ENCODE data around the gene CRB3.

- TF ChIP-seq CTCF (IDR thresholded peaks at IDR 0.05) (no peak), RELA (CRISPR knock-in tag; IDR thresholded peaks at IDR 0.05; ENCODE audit: borderline replicate concordance) (no peak), TCF7 (CRISPR knock-in tag; IDR thresholded peaks at IDR 0.05; ENCODE audit: low read depth) (no peak), ZNF396 (CRISPR knock-in tag; IDR thresholded peaks at IDR 0.05; ENCODE audit: borderline replicate concordance) (no peak), ZBTB43 (CRISPR knock-in tag; IDR thresholded peaks at IDR 0.05) (no peak), CBFB (CRISPR knock-in tag; IDR thresholded peaks at IDR 0.05; ENCODE audit: low read depth) (no peak), SMAD4 (CRISPR knock-in tag; IDR thresholded peaks at IDR 0.05) (no peak), ELF4 (CRISPR knock-in tag; IDR thresholded peaks at IDR 0.05; ENCODE audit: low read depth) (no peak), USF2 (CRISPR knock-in tag; IDR thresholded peaks at IDR 0.05) (no peak), NR2C2 (CRISPR knock-in tag; IDR thresholded peaks at IDR 0.05) (no peak), ZNF423 (CRISPR knock-in tag; IDR thresholded peaks at IDR 0.05) (no peak), CREM (CRISPR knock-in tag; IDR thresholded peaks at IDR 0.05) (no peak)
- TF ChIP-seq, protein P1, sequence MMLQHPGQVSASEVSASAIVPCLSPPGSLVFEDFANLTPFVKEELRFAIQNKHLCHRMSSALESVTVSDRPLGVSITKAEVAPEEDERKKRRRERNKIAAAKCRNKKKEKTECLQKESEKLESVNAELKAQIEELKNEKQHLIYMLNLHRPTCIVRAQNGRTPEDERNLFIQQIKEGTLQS (CRISPR knock-in tag; conservative IDR thresholded peaks at IDR 0.05), result no peak
- TF ChIP-seq, protein P2, sequence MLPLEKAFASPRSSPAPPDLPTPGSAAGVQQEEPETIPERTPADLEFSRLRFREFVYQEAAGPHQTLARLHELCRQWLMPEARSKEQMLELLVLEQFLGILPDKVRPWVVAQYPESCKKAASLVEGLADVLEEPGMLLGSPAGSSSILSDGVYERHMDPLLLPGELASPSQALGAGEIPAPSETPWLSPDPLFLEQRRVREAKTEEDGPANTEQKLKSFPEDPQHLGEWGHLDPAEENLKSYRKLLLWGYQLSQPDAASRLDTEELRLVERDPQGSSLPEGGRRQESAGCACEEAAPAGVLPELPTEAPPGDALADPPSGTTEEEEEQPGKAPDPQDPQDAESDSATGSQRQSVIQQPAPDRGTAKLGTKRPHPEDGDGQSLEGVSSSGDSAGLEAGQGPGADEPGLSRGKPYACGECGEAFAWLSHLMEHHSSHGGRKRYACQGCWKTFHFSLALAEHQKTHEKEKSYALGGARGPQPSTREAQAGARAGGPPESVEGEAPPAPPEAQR (CRISPR knock-in tag; IDR thresholded peaks at IDR 0.05), result no peak
Measured at GRCh38 chr19:6483235-6483634, 19.2 kb downstream of the CRB3 start.
